ENCODE data around the gene NTRK1.

Gene NTRK1

DNA sequence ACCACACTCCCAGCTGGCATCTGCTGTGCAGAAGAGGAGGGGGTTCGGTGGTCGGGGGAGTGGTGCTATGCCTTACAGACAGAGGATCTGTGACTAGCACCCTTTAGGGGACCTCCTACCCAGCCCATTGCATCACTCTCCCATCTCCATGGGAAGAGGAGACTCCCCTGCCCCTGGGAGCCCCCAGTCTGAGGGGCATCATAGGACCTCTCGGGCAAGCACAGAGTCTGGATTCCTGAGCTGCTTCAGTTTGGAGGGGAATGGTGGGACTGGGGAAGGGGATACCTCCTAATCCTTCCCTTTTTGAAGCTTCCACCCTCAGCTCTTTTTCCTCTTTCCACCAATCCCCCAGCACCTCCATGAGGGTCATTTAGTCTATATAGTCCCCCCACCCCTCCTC is 3.1 kb upstream of the NTRK1 start:
- Histone ChIP-seq H3K9me3 (ENCODE audit: control insufficient read depth, low read length) (no peaks in the 10 kb centered on the region), H3K4me1 (peaks cover under 1% of the 10 kb centered on the region), H3K36me3 (ENCODE audit: control insufficient read depth, insufficient read depth, low read length) (no peaks in the 10 kb centered on the region), H3K9ac (no peak overlapping the region), H3K4me2 (ENCODE audit: low read length) (no peak overlapping the region), H3K79me2 (no peaks in the 10 kb centered on the region), H3K27ac (no peak overlapping the region), H3K4me3 (ENCODE audit: low read depth, low read length) (no peak overlapping the region), H2AFZ (no peak overlapping the region), H3K27me3 (ENCODE audit: control insufficient read depth, insufficient read depth, low read length) (peaks cover 15% of the 10 kb centered on the region)
- TF ChIP-seq, protein P1, sequence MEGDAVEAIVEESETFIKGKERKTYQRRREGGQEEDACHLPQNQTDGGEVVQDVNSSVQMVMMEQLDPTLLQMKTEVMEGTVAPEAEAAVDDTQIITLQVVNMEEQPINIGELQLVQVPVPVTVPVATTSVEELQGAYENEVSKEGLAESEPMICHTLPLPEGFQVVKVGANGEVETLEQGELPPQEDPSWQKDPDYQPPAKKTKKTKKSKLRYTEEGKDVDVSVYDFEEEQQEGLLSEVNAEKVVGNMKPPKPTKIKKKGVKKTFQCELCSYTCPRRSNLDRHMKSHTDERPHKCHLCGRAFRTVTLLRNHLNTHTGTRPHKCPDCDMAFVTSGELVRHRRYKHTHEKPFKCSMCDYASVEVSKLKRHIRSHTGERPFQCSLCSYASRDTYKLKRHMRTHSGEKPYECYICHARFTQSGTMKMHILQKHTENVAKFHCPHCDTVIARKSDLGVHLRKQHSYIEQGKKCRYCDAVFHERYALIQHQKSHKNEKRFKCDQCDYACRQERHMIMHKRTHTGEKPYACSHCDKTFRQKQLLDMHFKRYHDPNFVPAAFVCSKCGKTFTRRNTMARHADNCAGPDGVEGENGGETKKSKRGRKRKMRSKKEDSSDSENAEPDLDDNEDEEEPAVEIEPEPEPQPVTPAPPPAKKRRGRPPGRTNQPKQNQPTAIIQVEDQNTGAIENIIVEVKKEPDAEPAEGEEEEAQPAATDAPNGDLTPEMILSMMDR (IDR thresholded peaks at IDR 0.05) = no peak

DNA sequence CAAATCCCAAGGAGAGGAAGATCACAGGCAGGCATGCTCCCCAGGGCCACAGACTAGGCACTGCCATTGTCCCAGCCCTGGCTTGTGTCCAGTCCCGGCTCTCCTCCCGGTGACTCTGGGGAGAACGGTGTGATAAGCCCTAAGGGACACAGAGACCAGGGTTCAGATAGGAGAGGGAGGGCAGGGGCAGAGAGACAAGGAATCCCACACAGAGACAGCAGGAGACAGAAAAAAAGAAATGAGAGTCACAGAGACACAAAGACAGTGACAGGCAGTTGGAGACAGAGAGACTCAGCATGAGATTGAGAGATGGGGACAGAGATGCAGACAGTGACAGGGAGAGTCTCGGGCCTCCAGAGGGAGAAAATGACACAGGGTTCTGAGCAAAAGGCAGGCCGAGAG is 2.1 kb upstream of the NTRK1 start:
- Histone ChIP-seq H3K9me3 (ENCODE audit: control insufficient read depth, low read length) (no peaks in the 10 kb centered on the region), H3K9ac (no peak overlapping the region), H2AFZ (no peak overlapping the region), H3K4me1 (no peaks in the 10 kb centered on the region), H3K79me2 (no peaks in the 10 kb centered on the region), H3K27me3 (ENCODE audit: control insufficient read depth, insufficient read depth, low read length) (peaks cover 15% of the 10 kb centered on the region), H3K4me3 (ENCODE audit: low read depth, low read length) (no peak overlapping the region), H3K27ac (no peak overlapping the region), H3K4me2 (ENCODE audit: low read length) (no peak overlapping the region), H3K36me3 (ENCODE audit: control insufficient read depth, insufficient read depth, low read length) (no peaks in the 10 kb centered on the region)
- TF ChIP-seq, protein P1 (IDR thresholded peaks at IDR 0.05) = no peak

DNA sequence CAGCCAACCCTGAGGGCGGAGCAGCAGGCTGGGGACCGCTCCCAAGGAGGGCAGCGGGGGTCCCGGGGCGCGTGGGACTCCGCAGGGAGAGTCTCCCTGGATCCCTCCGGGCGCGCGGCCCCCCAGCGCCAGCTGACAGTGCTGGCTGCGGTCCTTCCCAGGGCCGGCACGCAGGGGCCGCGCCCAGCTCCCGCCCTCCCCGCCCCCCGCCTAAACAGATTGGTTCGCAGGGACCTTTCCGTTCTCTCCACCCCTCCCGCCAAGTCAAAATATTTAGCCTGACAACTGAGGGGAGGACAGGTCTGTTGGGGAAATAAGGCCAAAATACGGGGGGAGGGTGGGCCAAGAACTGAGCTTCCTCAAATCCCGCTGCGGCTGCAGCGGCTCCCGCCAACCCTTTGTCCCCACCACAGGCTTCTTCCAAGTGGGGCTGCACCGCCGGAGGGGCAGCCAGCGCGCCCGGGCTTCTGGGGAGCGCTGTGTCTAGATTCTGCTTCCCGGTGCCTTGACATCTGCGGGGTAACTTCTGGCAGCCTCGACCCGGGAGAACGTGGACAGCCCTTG is 1.6 kb upstream of the NTRK1 start, which contains the start of gene INSRR:
TSS of gene INSRR (minus strand) at position 159 of the 564 bp plus-strand sequence. CDS start 496 bp downstream, outside the sequence.
- H3K9me3 ChIP-seq (ENCODE audit: control insufficient read depth, low read length) = no peaks in the 10 kb centered on the region
- TF ChIP-seq, protein P1 (IDR thresholded peaks at IDR 0.05) = no peak
- no peak within 1 kb of the TSS for H3K27ac ChIP-seq
- no peaks in the 10 kb centered on the region for H3K4me1 ChIP-seq
- no peaks in the 10 kb centered on the region for H3K79me2 ChIP-seq
- H3K27me3 ChIP-seq (ENCODE audit: control insufficient read depth, insufficient read depth, low read length) = peaks cover 15% of the 10 kb centered on the region
- peak within 1 kb of the TSS; percentile 9 for H3K4me3 ChIP-seq (ENCODE audit: low read depth, low read length)
- H3K4me2 ChIP-seq (ENCODE audit: low read length) = peak within 1 kb of the TSS; percentile 66
- peak within 1 kb of the TSS; percentile 28 for H2AFZ ChIP-seq
- no peak within 1 kb of the TSS for H3K9ac ChIP-seq
- no peaks in the 10 kb centered on the region for H3K36me3 ChIP-seq (ENCODE audit: control insufficient read depth, insufficient read depth, low read length)

DNA sequence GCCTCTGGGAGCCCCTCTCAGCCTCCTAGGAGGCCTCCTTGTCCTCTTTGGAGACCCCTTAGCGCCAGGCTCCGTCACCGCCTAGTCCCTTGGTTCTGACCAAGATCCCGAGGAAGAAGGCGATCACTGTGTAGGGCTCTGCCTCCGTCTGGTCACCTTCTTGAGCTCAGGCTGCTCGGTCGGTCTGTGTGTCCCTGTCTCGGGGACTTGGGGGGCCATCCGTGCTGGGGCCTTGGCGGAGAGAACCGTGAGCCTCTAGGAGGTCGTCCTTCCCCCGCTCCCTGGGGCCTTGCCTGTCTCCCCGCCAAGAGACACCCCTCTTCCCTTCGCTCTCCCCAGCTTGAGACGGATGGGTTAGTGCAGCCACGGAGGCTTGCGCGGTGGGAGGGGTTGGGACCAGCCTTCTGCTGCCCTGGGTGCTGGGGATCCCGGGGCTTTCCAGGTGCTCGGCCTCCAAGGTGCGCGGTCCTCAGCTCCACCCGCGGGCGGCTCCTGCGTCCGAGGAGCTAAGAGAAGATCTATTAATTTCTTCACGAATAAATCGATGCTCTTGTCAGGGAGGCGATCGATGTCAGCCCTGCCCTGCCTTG is 1.0 kb upstream of the NTRK1 start:
- Histone ChIP-seq H3K27me3 (ENCODE audit: control insufficient read depth, insufficient read depth, low read length) (peaks cover 15% of the 10 kb centered on the region), H3K36me3 (ENCODE audit: control insufficient read depth, insufficient read depth, low read length) (no peaks in the 10 kb centered on the region), H3K27ac (no peak overlapping the region), H3K4me1 (no peaks in the 10 kb centered on the region), H2AFZ (peak overlapping the region; percentile 28), H3K79me2 (no peaks in the 10 kb centered on the region), H3K4me3 (ENCODE audit: low read depth, low read length) (peak overlapping the region; percentile 9), H3K9ac (no peak overlapping the region), H3K9me3 (ENCODE audit: control insufficient read depth, low read length) (no peaks in the 10 kb centered on the region), H3K4me2 (ENCODE audit: low read length) (peak overlapping the region; percentile 66)
- TF ChIP-seq, protein P1 (IDR thresholded peaks at IDR 0.05) = no peak

All from parathyroid adenoma (tissue), 2 donors.